Testis (tissue), 3 donors: ENCODE data around the gene ARID5B. TPM values are rescaled to one million over a fixed set of nuclear protein-coding genes. Genes with fewer than 3 reads are reported as not detected.

Source experiments
- DNase-seq: peaks from one replicate; pipeline ENCODE4 v3.0.0-alpha.2; 2019
- H3K27ac ChIP-seq, 2 donors: fragments of 200-600 bp; sonication (generic); one replicate each; pipeline ENCODE4 v1.5.1; 2019
- H3K27me3 ChIP-seq: fragments of 200-600 bp; sonication (generic); one replicate; pipeline ENCODE4 v1.5.1; 2019
- H3K36me3 ChIP-seq: fragments of 200-600 bp; sonication (generic); one replicate; pipeline ENCODE4 v1.5.1; 2017; ENCODE audit warnings: low read depth; ENCODE audit errors: missing control alignments
- H3K4me1 ChIP-seq: fragments of 200-600 bp; sonication (generic); one replicate; pipeline ENCODE4 v1.5.1; 2019
- H3K4me3 ChIP-seq, 2 donors: fragments of 200-600 bp; sonication (generic); one replicate each; pipeline ENCODE4 v1.5.1; 2017 to 2019
- H3K9me3 ChIP-seq: fragments of 200-600 bp; sonication (generic); one replicate; pipeline ENCODE4 v1.5.1; 2017
- POLR2A ChIP-seq: fragments of 450-650 bp; IDR thresholded peaks from one replicate; pipeline ENCODE4 v1.6.1; 2017; ENCODE audit warnings: antibody characterized with exemption, mild to moderate bottlenecking, moderate library complexity
- WGBS, 2 donors: methylation state at CpG; one replicate each; pipeline ENCODE4 v1.1.5; 2018; 5-methylcytosine and 5-hydroxymethylcytosine counted together
- intact Hi-C: fragments of 100-400 bp; cut with DNase I; formaldehyde crosslinking; loops from one replicate; pipeline ENCODE4 v1.15.1; 2023; ENCODE audit warnings: low total_unique reads
- polyA plus RNA-seq: library from polyadenylated mRNA; stranded (reverse); fragments of 350-450 nt; fragmentation: Illumina TruSeq; extraction: RNeasy Lipid Tissue Mini Kit (QIAGEN cat#74804); gene quantifications from one replicate; pipeline ENCODE4 v1.2.3, GENCODE V29; 2014; ENCODE audit warnings: low read depth, low replicate concordance; ENCODE audit not compliant: insufficient read depth
- total RNA-seq, 2 donors: library from RNA; depleted of rRNA; stranded (reverse); fragments of >200 nt; gene quantifications; one replicate each; pipeline ENCODE4 v1.2.3, GENCODE V29; 2016
- TF ChIP-seq, protein P1 (sequence below), 3 experiments: fragments of 450-650 bp in 2 of 3; fragments of 200-600 bp in 1 of 3; sonication (generic) in 1 of 3; IDR thresholded peaks; one replicate each; pipeline ENCODE4 v1.5.1; 2016 to 2019; ENCODE audit warnings: antibody characterized with exemption in 3 of 3, mild to moderate bottlenecking in 2 of 3, moderate library complexity in 1 of 3

ARID5B gene
- total and polyA plus RNA-seq, 3 donors from 2014 or later: 14.3 to 73.6 (median 52.1) TPM

- TF ChIP-seq POLR2A: no peak
- TF ChIP-seq, protein P1, sequence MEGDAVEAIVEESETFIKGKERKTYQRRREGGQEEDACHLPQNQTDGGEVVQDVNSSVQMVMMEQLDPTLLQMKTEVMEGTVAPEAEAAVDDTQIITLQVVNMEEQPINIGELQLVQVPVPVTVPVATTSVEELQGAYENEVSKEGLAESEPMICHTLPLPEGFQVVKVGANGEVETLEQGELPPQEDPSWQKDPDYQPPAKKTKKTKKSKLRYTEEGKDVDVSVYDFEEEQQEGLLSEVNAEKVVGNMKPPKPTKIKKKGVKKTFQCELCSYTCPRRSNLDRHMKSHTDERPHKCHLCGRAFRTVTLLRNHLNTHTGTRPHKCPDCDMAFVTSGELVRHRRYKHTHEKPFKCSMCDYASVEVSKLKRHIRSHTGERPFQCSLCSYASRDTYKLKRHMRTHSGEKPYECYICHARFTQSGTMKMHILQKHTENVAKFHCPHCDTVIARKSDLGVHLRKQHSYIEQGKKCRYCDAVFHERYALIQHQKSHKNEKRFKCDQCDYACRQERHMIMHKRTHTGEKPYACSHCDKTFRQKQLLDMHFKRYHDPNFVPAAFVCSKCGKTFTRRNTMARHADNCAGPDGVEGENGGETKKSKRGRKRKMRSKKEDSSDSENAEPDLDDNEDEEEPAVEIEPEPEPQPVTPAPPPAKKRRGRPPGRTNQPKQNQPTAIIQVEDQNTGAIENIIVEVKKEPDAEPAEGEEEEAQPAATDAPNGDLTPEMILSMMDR (IDR thresholded peaks at IDR 0.05): no peak
- Histone ChIP-seq H3K4me1 (peaks cover 47% of the 10 kb centered on the region), H3K27ac (peak overlapping the region; percentile 74 to 81), H3K9me3 (no peaks in the 10 kb centered on the region), H3K4me3 (no peak overlapping the region), H3K27me3 (no peaks in the 10 kb centered on the region), H3K36me3 (peaks cover 4% of the 10 kb centered on the region)
- 31 to 34% methylated on average over 7 of the region's 7 CpGs for WGBS, 2 donors
- DNase-seq: no peak
- intact Hi-C loops: no loop called here
Observed at GRCh38 chr10:62082729-62083411, 181.4 kb downstream of the ARID5B start.

DNA sequence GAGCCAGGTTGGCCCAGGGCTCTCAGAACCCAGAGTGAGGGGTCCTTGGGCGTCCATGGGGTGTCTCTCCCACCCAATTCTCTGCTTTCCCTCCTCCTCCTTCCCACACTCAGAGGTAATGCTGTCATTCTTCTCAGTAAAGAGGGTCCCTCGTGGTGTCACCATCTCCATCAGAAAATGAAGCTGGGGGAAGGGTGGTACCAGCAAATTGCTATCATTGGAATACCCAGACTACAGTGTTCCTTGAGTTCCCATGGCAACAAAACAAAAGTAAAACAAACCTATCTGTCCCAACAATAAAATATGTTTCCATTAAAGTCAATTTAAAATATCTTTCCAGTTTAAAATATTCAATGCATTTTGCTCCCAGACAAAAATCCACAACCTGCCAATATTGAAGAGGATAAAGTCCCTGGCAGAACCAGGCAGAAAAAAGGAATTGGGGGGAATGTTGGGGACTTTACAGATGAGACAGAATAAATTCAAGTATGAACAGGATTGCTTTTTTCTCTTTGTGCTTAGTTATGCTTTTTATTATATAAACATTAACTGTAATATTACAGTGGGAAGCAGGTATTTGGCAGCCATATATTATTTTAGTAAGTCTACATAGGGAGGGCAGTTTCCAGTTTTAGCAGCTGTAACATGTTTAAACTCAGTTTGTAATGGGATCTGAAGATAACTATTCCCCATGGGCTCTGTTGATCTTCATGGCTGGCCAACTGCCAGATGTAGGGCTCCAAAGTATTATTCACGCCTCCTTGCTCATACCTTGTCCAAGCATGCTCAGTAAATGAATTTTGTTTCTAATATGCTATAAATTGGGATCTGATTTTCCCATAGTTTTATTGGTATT is 182.1 kb downstream of the ARID5B start:
- Histone ChIP-seq H3K27me3 (no peaks in the 10 kb centered on the region), H3K27ac (peak overlapping the region; percentile 74 to 81), H3K4me3 (no peak overlapping the region), H3K4me1 (peaks cover 40% of the 10 kb centered on the region), H3K36me3 (peaks cover 4% of the 10 kb centered on the region), H3K9me3 (no peaks in the 10 kb centered on the region)
- peak; percentile 38 for DNase-seq
- no peak for TF ChIP-seq POLR2A
- TF ChIP-seq, protein P1 (IDR thresholded peaks at IDR 0.05): no peak
- intact Hi-C loops: no loop called here
- whole genome bisulfite sequencing, 2 donors: 35 to 41% methylated on average over 3 of the region's 3 CpGs

DNA sequence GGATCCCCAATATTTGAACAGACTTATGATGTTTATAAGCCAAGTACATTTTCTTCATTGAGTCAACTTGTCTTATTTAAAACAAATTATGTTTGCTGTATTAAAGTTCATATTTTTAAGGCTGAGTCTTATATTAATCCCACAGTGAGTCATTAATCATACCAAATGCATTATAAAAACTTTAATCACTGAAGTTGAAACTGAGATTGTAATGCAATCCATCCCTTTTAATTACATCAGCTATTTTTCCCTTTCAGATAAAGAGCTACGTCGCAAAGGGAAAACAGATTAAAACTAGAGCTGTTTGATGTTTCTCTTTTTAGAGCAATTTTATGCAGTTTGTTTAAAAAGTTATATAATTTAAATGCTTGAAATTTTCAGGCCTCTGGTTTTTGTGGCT is 183.0 kb downstream of the ARID5B start:
- no peak for TF ChIP-seq POLR2A
- TF ChIP-seq, protein P1 (IDR thresholded peaks at IDR 0.05): no peak

GRCh38 chr10:62085404-62085803 is 183.9 kb downstream of the ARID5B start:
- H3K9me3 ChIP-seq: no peaks in the 10 kb centered on the region
- WGBS, 2 donors: 88 to 93% methylated on average over 2 of the region's 2 CpGs
- intact Hi-C loops: no loop called here
- DNase-seq: no peak
- H3K4me1 ChIP-seq: peaks cover 40% of the 10 kb centered on the region
- peaks cover under 1% of the 10 kb centered on the region for H3K36me3 ChIP-seq
- peak overlapping the region in 1 of 2 donors; percentile 81 for H3K27ac ChIP-seq
- no peak overlapping the region for H3K4me3 ChIP-seq
- H3K27me3 ChIP-seq: no peaks in the 10 kb centered on the region
- TF ChIP-seq, protein P1 (IDR thresholded peaks at IDR 0.05): no peak
- no peak for TF ChIP-seq POLR2A

More for the DNA sequence above, 183.0 kb downstream of the ARID5B start:
- H3K9me3 ChIP-seq: no peaks in the 10 kb centered on the region
- H3K36me3 ChIP-seq: peaks cover 4% of the 10 kb centered on the region
- intact Hi-C loops: no loop called here
- 29 to 31% methylated on average over 2 of the region's 2 CpGs for WGBS, 2 donors
- peaks cover 40% of the 10 kb centered on the region for H3K4me1 ChIP-seq
- no peak overlapping the region for H3K4me3 ChIP-seq
- no peak for DNase-seq
- H3K27me3 ChIP-seq: no peaks in the 10 kb centered on the region
- H3K27ac ChIP-seq: peak overlapping the region in 1 of 2 donors; percentile 81
